Measurements from ENCODE around the gene MRPL9. TPM values are rescaled to one million over a fixed set of nuclear protein-coding genes. Genes with fewer than 3 reads are reported as not detected.

Gene MRPL9
- total RNA-seq, 1 donor from 2014 or later = 121 TPM

DNA sequence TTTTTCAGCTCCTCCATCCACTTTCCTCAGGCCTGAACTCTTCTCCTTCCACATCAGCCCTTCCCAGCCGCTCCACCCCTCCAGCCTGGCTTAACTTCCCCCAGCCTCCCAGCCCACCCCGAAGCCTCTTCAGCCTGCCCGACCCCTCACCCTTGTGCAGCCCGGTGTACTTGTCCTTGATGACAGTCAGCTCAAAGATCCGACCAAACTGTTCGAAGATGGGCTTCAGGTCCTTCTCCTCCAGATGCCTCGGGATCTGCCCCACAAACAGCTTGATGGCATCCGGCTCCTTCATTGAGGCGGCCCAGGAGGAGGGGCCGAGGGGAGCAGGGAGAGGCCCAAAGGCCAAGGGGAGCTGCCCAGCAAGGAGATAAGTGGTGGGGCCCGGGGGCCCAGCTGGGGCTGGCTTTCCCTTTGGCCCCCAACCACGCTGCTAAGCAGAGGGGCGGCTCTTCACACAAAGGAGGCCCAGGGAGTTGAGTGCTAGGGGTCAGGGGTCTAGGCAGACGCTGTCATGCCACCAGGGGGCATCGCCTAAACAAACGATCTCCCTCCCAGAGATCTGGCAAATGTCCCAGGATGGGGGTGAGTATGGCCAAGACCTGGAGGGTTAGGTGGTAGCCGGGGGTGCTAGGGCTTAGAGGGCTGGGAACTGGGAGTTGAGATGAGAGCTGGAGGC lies 47.4 kb downstream of the MRPL9 start:
- DNase-seq (ENCODE audit: low read depth, low spot score) = peak; percentile 45
- Mint-ChIP-seq H3K27me3 (ENCODE audit: low read depth) (peaks cover 51% of the 10 kb centered on the region), H3K36me3 (ENCODE audit: low read depth) (no peaks in the 10 kb centered on the region), H3K9me3 (no peaks in the 10 kb centered on the region), H3K27ac (ENCODE audit: unreplicated experiment) (peak overlapping the region; percentile 87), H3K4me3 (peak overlapping the region; percentile 89), H3K4me1 (peaks cover 43% of the 10 kb centered on the region)
- TF ChIP-seq, protein P1, sequence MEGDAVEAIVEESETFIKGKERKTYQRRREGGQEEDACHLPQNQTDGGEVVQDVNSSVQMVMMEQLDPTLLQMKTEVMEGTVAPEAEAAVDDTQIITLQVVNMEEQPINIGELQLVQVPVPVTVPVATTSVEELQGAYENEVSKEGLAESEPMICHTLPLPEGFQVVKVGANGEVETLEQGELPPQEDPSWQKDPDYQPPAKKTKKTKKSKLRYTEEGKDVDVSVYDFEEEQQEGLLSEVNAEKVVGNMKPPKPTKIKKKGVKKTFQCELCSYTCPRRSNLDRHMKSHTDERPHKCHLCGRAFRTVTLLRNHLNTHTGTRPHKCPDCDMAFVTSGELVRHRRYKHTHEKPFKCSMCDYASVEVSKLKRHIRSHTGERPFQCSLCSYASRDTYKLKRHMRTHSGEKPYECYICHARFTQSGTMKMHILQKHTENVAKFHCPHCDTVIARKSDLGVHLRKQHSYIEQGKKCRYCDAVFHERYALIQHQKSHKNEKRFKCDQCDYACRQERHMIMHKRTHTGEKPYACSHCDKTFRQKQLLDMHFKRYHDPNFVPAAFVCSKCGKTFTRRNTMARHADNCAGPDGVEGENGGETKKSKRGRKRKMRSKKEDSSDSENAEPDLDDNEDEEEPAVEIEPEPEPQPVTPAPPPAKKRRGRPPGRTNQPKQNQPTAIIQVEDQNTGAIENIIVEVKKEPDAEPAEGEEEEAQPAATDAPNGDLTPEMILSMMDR (conservative IDR thresholded peaks at IDR 0.05) = peak; percentile 55

DNA sequence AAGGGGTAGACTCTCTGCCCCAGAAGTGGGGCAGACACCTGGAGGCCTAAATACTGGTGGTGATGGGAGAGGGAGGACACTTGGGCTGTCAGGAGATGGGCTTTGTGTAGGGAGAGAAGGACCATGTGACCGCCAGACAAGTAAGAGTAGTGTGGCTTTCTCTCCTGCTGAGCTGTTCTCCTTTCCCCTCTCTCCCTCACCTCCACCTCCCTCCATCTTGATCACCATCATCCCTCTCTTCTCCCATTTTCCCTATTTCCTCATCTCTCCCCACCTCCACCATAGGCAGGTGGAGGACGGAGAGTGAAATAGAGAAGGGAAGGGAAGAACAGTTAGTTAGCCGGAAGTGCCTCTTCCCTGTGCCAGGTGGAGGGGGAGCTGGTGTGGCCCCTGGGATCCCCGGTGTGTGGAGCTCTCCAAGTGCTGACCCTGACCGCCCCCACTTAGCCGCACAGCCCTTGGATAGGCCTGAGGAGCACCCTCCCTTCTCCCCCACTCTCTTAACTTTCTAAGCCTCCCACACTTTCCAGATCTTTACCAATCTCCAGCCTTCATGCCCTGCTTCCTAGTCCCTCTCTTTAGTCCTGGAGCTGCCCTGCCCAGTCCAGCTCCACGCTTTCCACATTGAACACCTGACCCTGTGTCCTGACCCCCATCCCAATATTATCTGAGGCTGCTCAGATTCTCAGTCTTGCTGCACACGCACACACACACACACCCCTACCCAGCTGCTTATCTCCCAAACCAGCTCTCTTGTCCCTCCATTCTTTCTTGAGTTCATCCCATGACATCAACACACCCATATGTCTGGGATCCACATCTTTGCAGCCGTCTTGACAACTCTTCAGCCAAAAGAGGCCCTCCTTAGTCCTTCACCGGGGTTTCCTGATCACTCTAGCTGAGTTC lies 48.2 kb downstream of the MRPL9 start:
- DNase-seq (ENCODE audit: low read depth, low spot score) = no peak
- TF ChIP-seq, protein P1 (conservative IDR thresholded peaks at IDR 0.05) = no peak
- Mint-ChIP-seq H3K9me3 (no peaks in the 10 kb centered on the region), H3K4me3 (peak overlapping the region; percentile 89), H3K27ac (ENCODE audit: unreplicated experiment) (peak overlapping the region; percentile 78), H3K27me3 (ENCODE audit: low read depth) (peaks cover 43% of the 10 kb centered on the region), H3K36me3 (ENCODE audit: low read depth) (no peaks in the 10 kb centered on the region), H3K4me1 (peaks cover 44% of the 10 kb centered on the region)

DNA sequence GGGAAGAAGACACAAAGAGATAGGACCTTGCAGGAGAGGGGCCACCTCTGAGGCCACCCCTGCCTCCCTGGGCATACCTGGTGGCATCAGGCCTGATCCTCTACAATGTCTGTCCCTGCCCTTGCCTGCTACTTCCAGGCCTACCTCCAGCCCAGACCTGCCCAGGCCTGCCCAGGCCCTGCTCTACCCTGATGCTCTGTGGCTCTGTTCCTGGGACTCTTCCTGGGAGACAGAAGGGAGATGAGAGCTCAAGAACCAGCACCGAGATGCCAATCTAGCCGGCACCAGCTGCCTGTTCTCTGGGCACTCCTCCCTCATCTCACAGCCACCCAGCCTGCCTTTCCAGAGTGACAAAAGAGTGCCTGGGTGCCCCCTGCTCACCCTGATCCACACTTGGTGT lies 49.4 kb downstream of the MRPL9 start:
- H3K36me3 Mint-ChIP-seq (ENCODE audit: low read depth) = no peaks in the 10 kb centered on the region
- no peak for DNase-seq (ENCODE audit: low read depth, low spot score)
- H3K27ac Mint-ChIP-seq (ENCODE audit: unreplicated experiment) = no peak overlapping the region
- peak overlapping the region; percentile 22 for H3K4me3 Mint-ChIP-seq
- peaks cover 54% of the 10 kb centered on the region for H3K4me1 Mint-ChIP-seq
- H3K9me3 Mint-ChIP-seq = no peaks in the 10 kb centered on the region
- TF ChIP-seq, protein P1 (conservative IDR thresholded peaks at IDR 0.05) = no peak
- H3K27me3 Mint-ChIP-seq (ENCODE audit: low read depth) = peaks cover 32% of the 10 kb centered on the region

DNA sequence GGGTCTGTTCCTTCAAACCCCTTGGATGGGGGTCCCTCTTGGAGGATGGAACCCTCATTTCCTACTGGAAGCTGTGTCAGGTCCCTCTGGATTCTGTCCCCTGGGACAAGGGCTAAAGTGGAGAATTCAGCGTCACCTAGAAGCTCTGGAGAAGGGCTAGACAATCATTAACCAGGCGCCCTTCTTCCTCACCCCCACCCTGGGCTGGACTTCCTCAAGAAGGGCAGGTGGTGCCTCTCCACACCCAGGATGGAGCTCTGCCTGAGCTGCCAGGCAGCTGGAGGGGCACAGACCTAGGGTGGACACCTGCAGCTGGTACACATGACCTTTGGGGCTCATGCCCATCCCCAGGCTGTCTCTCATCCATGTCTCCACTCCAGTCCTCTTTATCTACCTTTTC lies 50.3 kb downstream of the MRPL9 start:
- TF ChIP-seq, protein P1 (conservative IDR thresholded peaks at IDR 0.05) = no peak
- H3K27ac Mint-ChIP-seq (ENCODE audit: unreplicated experiment) = no peak overlapping the region
- H3K27me3 Mint-ChIP-seq (ENCODE audit: low read depth) = peaks cover 24% of the 10 kb centered on the region
- no peak overlapping the region for H3K4me3 Mint-ChIP-seq
- no peaks in the 10 kb centered on the region for H3K36me3 Mint-ChIP-seq (ENCODE audit: low read depth)
- H3K4me1 Mint-ChIP-seq = peaks cover 48% of the 10 kb centered on the region
- no peak for DNase-seq (ENCODE audit: low read depth, low spot score)
- H3K9me3 Mint-ChIP-seq = no peaks in the 10 kb centered on the region

DNA sequence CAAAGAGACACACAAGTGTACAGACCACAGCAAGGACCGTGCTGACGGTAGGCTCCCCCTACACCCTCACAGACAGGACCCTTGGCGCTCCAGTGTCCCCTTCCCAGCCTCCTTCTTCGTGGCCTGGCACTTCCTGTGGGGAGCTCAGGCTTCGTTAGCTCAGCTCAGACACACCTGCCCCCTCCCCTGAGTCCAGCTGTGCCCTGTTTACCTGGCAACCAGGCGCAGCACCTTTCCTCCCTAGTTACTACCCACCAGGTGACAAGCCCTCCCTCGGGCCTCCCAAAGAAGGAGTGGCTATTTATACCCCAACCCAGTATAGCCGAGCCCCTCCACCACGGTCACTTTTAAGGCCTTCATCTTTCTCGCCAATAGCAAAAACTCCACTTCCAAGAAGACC lies 51.3 kb downstream of the MRPL9 start:
- Mint-ChIP-seq H3K9me3 (no peaks in the 10 kb centered on the region), H3K4me1 (peaks cover 37% of the 10 kb centered on the region), H3K4me3 (no peak overlapping the region), H3K36me3 (ENCODE audit: low read depth) (no peaks in the 10 kb centered on the region), H3K27ac (ENCODE audit: unreplicated experiment) (no peak overlapping the region), H3K27me3 (ENCODE audit: low read depth) (peaks cover 13% of the 10 kb centered on the region)
- TF ChIP-seq, protein P1 (conservative IDR thresholded peaks at IDR 0.05) = no peak
- no peak for DNase-seq (ENCODE audit: low read depth, low spot score)

Data from neural crest cell (in vitro differentiated cells).